ENCODE results near the gene CAAP1.
"Not testable (repeated sequence)": the region's sequence is repeated elsewhere in the genome, so short reads cannot be mapped to it uniquely, and the experiment has no call there.

The CAAP1 gene

GRCh38 chr9:26833792-26834191 is 58.8 kb downstream of the CAAP1 start:
- no peak for DNase-seq (ENCODE audit: low spot score)

- DNase-seq (ENCODE audit: low spot score), result not testable (repeated sequence)
Measured at GRCh38 chr9:26828391-26828955, 64.1 kb downstream of the CAAP1 start.

- DNase-seq (ENCODE audit: low spot score), result no peak
Measured at GRCh38 chr9:26814799-26815198, 77.8 kb downstream of the CAAP1 start.

GRCh38 chr9:26813247-26813646 is 79.4 kb downstream of the CAAP1 start:
- DNase-seq (ENCODE audit: low spot score), result no peak

GRCh38 chr9:26812217-26812616 is 80.4 kb downstream of the CAAP1 start:
- DNase-seq (ENCODE audit: low spot score), result no peak

- DNase-seq (ENCODE audit: low spot score), result no peak
Measured at GRCh38 chr9:26811106-26811505, 81.5 kb downstream of the CAAP1 start.

- no peak for DNase-seq (ENCODE audit: low spot score)
Measured at GRCh38 chr9:26809795-26810194, 82.8 kb downstream of the CAAP1 start.

- DNase-seq (ENCODE audit: low spot score), result no peak
Measured at GRCh38 chr9:26807161-26807560, 85.4 kb downstream of the CAAP1 start.

- DNase-seq (ENCODE audit: low spot score), result no peak
Measured at GRCh38 chr9:26802921-26803320, 89.7 kb downstream of the CAAP1 start.

GRCh38 chr9:26801772-26802171 is 90.8 kb downstream of the CAAP1 start:
- DNase-seq (ENCODE audit: low spot score), result no peak

- no peak for DNase-seq (ENCODE audit: low spot score)
Measured at GRCh38 chr9:26800322-26800721, 92.3 kb downstream of the CAAP1 start.

GRCh38 chr9:26791274-26791673 is 101.3 kb downstream of the CAAP1 start:
- no peak for DNase-seq (ENCODE audit: low spot score)
